Measurements from ENCODE around the gene HDGF. TPM values are rescaled to one million over a fixed set of nuclear protein-coding genes. Genes with fewer than 3 reads are reported as not detected.
"Not testable (repeated sequence)": the region's sequence is repeated elsewhere in the genome, so short reads cannot be mapped to it uniquely, and the experiment has no call there.

Gene HDGF
- total and polyA plus RNA-seq, 11 donors = 87.7 to 240 (median 147) TPM

GRCh38 chr1:156765666-156766065 lies 14.2 kb upstream of the HDGF start:
- TF ChIP-seq CTCF (IDR thresholded peaks at IDR 0.05) (no peak), POLR2A (IDR thresholded peaks at IDR 0.05) (no peak)
- H3K4me3 ChIP-seq = peak overlapping the region in 7 of 12 donors; percentile 64 to 100 (median 81)
- H3K27ac ChIP-seq = peak overlapping the region in 10 of 12 donors; percentile 81 to 99 (median 95)
- no peaks in the 10 kb centered on the region for H3K9me3 ChIP-seq
- DNase-seq (no peak), ATAC-seq (no peak)
- H3K4me1 ChIP-seq = peaks cover 0 to 40% (median 31%) of the 10 kb centered on the region in 12 donors
- intact Hi-C loops (cut with DNase I) = loop anchor here in 7 of 10 donors (1.0 to 5.0 kb wide), 5 partner anchors 13 to 38 kb away; partner anchors contain the start of genes ISG20L2 (in 5 of the 7), METTL25B (in 5 of the 7) and MRPL24 (in 3 of the 7)
- H3K36me3 ChIP-seq = peaks cover 0 to 10% (median 5%) of the 10 kb centered on the region in 9 donors
- 78 to 94% (median 91%) methylated on average over 5 of the region's 5 CpGs for WGBS, 4 donors
- no peaks in the 10 kb centered on the region for H3K27me3 ChIP-seq

GRCh38 chr1:156765136-156765535 lies 13.7 kb upstream of the HDGF start:
- not testable (repeated sequence) for DNase-seq, H3K27me3 ChIP-seq, H3K9me3 ChIP-seq, H3K36me3 ChIP-seq, ATAC-seq, H3K27ac ChIP-seq, H3K4me3 ChIP-seq
- intact Hi-C loops (cut with DNase I) = loop anchor here in 3 of 10 donors (5.0 kb wide), 1 partner anchor 38 kb away; the partner anchor contains the start of genes ISG20L2 (in 3 of the 3) and METTL25B (in 3 of the 3)
- WGBS, 4 donors = 92 to 95% (median 94%) methylated on average over 15 of the region's 15 CpGs
- H3K4me1 ChIP-seq = peaks cover 0 to 35% (median 27%) of the 10 kb centered on the region in 12 donors

- no peak overlapping the region for H3K4me3 ChIP-seq
- WGBS, 4 donors = 78 to 85% (median 84%) methylated on average over 4 of the region's 4 CpGs
- no peaks in the 10 kb centered on the region for H3K27me3 ChIP-seq
- DNase-seq (no peak), ATAC-seq (no peak)
- peaks cover 0 to 5% (median under 1%) of the 10 kb centered on the region in 12 donors for H3K4me1 ChIP-seq
- TF ChIP-seq POLR2A (IDR thresholded peaks at IDR 0.05) = no peak
- no peak for TF ChIP-seq CTCF (IDR thresholded peaks at IDR 0.05)
- no peaks in the 10 kb centered on the region for H3K36me3 ChIP-seq
- H3K27ac ChIP-seq = no peak overlapping the region
- intact Hi-C loops (cut with DNase I) = no loop called here
- H3K9me3 ChIP-seq = no peaks in the 10 kb centered on the region
These were observed 9.3 kb upstream of the HDGF start for GRCh38 chr1:156760796-156761104.

- TF ChIP-seq POLR2A (IDR thresholded peaks at IDR 0.05) (no peak), CTCF (IDR thresholded peaks at IDR 0.05) (no peak)
- H3K9me3 ChIP-seq = no peaks in the 10 kb centered on the region
- no peaks in the 10 kb centered on the region for H3K27me3 ChIP-seq
- ATAC-seq (peak in 1 of 4 donors; percentile 22), DNase-seq (no peak)
- peaks cover 0 to 7% (median 0%) of the 10 kb centered on the region in 12 donors for H3K4me1 ChIP-seq
- intact Hi-C loops (cut with DNase I) = no loop called here
- H3K4me3 ChIP-seq = no peak overlapping the region
- H3K27ac ChIP-seq = no peak overlapping the region
- WGBS, 4 donors = 66 to 73% (median 68%) methylated on average over 5 to 6 of the region's 6 CpGs
- no peaks in the 10 kb centered on the region for H3K36me3 ChIP-seq
These were observed 8.8 kb upstream of the HDGF start for GRCh38 chr1:156760092-156760795.

- H3K4me3 ChIP-seq; H3K9me3 ChIP-seq; H3K27me3 ChIP-seq; H3K27ac ChIP-seq; H3K36me3 ChIP-seq; DNase-seq; ATAC-seq; intact Hi-C loops (cut with DNase I): not testable (repeated sequence)
- peaks cover 0 to 17% (median 7%) of the 10 kb centered on the region in 12 donors for H3K4me1 ChIP-seq
- 91 to 95% (median 93%) methylated on average over 10 of the region's 10 CpGs for WGBS, 4 donors
These were observed 6.2 kb upstream of the HDGF start for GRCh38 chr1:156757572-156758253.
